Ammon's horn (tissue), 1 donor: ENCODE data around the gene C11orf24.

ENCODE experiments used
- DNase-seq: peaks from one replicate; pipeline ENCODE4 v3.0.0-alpha.2; 2016; ENCODE audit warnings: low spot score

C11orf24 gene

DNA sequence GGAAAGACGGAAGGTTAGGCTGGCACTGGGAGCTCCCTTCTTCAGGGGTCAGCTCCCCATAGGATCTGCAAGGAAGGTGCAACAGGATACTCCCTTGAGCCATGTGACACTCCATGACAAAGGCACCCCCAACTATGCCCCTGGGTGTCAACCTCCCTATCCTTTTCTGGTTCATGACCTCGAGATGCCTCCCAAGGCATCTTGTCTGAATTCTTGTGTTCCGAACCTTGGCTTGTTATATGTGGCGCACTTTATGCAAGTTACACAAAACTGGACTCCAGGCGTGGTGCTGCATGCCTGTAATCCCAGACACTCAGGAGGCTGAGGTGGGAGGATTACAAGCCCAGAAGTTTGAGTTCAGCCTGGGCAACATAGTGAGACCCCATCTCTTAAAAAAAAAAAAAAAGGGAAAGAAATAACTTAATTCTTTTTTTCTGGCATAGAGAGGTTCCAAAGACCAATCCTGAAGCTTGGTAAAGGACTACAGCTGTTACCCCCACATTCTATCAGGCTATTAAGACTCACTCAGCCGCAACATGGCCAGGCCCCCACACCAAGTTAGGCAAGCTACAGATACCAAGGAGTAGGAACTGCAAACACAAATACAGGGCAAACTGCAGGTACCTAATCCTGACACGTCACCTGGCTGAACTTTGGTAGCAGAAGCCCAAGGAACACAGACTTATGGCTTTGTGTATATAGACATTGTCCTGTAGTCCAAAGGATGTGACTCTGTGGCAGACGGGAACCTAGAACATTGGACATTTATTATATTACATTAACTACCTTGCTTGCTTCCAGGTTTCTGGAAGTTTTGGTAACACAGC lies 1.4 kb downstream of the C11orf24 start:
- DNase-seq, result no peak

DNA sequence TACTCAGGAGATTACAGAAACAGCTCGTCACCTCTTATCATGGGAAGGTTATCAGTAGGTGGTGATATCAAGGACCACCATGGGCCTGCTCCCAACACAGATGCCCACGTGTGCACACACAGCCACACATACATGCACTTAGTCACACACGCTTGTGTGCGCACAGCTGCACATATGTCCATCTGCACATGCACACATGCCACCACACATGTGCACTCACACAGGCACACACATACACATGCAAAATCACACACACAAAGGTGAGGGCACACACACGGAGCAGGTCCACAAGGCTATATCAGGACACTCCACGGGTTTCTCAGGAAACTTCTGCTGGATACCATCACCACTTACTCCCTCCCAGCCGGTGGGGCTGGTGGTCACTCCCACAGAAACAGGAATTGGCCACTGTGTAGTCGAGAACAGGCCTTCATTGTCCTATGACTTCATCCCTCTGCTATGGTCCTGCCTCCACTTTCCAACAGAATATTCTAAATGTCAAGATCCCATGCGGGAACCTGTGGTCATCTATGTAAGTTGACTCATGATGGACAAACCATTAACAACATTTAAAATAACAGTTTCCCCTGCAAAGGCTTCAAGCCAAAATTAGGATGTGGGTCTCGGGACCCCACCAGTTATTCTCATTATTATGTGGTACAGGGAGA lies 2.2 kb downstream of the C11orf24 start:
- DNase-seq, result no peak

DNA sequence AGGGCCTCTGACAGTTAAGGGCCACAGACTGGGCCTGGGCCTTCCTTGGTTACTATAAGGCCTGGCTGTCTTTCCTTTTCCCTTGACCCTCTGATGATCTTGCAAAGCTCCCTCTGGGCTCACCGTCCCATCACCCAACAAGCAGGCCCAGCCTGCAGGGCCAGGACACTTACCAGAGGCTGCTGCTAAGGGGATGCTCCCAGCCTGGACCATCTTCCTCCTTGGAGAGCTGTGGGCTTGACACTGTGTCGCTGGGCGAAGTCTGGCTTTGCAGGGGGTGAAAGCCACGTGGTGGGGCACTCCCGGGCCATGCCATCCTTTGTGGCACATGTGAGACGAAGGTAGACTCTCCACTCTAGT lies 3.9 kb downstream of the C11orf24 start:
- no peak for DNase-seq

DNA sequence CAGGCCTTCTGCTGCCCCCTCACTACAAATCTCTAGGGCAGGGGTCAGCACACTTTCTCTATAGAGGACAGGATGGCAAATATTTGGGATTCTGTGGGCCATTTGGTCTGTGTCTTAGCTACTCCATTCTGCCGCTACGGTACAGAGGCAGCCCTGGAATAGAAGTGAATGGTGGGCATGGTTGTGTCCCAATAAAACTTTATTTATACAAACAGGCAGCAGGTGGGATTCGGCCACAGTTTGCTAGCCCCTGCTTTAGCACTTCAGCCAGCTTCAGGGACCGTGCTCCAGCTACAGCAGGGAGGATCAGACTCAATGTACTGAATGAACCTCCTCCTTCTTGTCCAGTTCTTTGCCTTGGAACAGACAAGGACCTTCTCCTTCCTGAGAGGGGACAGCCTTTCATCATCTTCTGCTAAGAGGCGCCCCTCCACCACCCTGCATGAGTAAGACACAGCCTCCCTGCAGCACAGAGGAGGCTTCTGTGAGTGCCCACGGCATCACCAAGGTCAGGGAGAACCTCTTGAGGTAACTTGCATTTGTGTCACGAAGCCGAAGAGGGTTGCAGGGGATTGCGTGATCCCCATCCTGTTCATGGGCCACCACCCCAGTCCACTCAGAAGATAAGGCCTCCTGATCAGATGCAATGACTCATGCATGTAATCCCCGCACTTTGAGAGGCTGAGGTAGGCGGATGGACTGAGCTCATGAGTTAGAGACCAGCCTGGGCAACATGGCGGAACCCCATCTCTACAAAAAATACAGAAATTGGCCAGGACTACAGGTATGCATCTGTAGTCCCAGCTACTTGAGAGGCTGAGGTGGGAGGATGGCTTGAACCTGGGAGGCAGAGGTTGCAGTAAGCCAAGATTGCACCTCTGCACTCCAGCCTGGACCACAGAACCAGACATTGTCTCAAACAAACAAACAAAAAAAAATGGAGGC lies 4.6 kb downstream of the C11orf24 start:
- DNase-seq, result no peak

DNA sequence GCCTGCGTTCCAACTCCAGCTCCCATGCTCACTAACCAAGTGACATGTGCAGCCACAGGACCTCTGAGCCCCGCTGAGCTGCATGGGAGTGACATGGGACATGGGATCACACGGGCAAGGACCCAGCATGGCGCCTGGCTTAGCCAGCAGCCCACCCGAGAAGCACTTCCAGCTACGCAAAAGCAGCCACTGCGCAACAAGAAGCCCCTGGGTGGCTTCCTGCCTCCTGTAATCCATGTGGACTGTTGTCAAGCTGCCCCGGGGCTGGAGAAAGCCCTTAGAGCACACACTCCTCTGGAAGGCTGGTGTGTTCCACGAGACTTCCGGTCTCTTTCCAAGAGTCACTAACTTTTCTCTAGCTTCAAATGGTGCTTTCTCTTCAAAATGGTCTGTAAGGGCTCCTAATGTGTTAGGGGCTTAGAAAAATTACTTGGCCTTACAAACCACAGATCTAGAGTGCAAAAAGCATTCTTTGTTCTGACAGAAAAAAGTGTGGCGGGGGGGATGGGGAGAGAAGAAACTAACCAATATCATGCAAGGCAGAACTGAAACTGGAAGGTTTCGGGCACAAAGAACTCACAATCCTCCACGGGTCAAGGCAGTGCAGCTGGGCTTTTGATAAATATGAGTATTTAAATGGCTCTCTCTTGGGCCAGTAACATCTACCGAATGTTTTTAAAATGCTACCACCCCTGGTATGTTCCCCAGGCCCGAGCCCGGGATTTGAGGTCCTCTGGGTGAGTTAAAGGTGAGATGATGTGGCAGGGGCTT lies 5.5 kb downstream of the C11orf24 start:
- peak; percentile 48 for DNase-seq

DNA sequence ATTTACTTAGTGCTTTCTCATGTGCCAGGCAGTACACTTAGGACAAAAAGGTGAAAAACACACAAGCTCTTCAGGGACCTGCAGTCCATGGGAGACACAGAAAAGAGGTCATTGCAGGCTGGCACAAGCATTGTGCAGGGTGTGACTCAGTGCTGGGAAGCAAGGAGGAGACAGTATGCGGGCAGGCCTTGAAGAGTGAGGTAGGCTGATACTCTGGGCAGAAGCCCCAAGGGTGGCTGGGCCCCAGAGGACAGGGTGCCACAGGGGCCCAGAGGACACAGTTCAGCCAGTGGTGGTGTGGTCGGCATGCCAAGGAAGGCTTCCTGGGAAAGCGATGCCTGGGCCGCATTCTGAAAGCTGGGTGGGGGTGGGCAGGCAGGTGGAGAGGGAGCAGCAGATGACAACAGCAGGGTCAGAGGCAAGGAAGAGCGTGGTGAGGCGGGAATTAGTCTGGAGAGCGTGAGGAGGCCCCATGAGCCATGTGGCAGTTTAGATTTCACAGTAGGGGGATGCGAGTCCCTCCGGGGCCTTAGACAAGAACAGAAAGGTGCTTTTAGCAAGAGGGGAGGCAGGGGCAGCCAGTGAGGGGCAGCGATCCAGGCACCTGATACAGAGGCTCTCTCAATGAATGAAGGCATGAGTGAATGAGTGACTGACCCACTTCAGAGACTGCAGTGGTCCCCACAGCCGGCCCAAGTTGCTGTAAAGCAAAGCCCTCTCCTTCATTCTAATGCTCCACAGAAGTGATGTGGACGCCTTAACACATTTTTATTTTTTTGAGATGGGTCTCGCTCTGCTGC lies 6.8 kb downstream of the C11orf24 start:
- DNase-seq, result no peak

DNA sequence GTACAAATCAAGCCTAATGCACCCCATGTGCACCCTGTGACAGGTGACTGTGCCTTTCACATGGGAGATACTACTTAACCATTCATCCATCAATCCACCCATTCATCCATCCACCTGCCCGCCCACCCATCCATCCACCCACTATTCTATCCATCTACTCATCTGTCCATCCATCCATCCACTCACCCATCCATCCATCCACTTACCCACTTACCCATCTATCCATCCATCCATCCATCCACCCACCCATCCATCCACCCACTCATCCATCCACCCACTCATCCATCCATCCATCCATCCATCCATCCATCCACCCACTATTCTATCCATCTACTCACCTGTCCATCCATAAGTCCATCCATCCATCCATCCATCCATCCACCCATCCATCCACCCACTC lies 7.5 kb downstream of the C11orf24 start:
- DNase-seq, result no peak

DNA sequence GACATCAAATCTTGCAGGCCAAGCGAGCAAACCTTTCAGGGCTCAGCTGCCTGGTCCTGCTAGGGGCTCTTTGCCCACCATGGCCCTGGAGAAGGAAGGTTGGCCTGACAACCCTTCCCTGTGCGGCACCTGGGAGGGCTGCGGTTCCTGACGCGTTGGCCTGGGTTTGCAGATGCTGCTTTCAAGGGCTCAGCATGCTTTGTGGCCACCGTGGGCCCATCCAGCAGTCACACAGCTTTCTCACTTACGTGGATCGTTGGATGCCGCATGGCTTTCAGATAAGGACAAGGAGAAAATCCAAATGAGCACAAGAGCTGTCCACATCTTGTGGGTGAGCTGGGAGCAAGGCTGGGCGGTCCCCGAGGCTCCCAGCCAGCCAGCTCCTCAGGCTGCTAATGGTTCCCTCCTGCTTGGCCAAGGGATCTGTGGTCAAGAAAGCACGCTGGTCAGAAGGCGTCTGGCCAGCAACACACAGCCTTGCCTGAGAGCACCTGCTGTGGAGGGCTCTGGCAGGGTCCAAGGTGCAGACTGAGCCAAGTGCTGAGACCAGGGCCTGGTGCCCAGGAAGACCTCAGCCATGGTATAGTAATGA lies 8.2 kb downstream of the C11orf24 start:
- no peak for DNase-seq

DNA sequence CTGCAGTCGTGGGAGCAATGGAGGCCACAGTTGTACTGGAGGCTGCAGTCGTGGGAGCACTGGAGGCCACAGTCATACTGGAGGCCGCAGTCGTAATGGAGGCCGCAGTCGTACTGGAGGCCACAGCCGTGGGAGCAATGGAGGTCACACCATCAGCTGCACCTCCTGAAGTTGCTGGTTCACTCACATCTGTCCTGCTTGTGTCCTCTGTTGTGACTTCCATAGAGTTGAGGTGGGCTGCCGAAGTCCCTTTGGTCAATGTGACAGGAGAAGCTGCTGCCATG lies 9.3 kb downstream of the C11orf24 start:
- DNase-seq, result no peak

DNA sequence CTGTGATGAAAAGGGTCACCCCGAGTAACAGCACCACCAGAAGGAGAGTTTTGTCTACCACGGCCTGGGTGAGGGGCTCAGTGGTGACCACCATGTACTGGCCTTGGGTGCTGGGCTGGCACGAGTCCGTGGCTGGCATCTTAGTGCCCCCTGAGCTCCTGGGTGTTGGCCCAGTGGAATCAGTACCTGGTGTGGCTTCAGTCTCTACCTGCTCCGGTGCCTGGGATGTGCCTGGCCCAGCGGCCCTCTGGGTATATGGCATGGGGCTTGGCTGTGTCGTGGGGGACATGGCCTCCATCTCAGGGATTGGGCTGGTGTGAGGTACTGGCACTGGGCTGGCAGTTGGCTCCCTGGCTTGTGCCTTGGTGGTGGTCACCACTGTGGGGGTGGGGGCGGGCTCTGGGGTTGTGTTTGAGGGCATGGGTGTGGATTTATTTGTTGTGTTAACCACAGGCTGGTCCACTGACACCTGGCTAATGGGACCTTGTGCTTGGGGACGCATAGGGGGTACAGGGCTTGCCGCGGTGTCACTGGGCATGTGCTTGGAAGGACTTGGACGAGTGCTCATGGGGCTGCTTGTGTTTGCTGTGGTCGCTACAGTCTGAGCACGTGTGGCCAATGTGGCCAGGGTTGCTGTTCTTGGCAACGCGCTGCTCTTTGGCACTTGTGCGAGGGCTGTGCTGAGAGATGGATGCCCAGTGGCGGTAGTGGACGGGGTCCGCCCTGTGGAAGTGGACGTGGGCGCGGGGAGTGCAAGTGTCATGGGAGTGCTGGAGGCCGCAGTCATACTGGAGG lies 9.8 kb downstream of the C11orf24 start:
- no peak for DNase-seq

DNA sequence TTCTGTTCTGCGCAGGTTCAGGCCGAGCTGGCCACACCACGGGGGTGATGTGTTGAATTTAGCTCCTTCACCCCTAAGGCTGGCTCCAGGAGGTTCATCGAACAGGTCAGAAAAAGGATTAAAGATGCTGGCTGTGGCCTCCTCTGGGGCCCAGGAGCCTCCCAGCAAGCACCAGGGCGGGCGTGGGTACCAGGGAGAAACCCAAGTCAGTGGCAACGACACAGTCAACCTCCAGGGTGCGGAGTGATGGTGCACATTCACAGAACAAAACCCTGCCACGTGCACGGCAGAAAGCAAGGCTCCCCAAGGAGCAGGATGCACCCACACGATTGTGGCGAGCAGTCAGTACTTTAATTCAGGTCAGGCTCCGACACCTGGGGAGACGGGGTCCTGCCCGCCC lies 10.8 kb downstream of the C11orf24 start:
- DNase-seq, result no peak

DNA sequence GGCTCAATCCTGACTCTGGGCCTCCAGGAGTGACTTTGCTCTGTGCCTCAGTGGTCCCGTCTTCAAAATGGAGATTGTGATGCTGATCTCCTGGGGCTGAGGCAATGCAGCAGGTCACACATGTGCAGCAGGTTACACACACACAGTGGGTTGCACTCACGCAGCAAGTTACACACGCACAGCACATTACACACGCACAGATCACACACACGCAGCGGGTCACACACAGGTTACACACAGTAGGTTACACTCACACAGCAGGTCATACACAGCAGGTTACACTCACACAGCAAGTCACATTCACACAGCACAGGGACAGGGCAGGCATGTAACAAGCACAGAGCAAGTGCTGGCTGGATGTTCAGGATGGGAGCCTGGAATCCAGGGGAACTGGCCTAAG lies 11.3 kb downstream of the C11orf24 start:
- no peak for DNase-seq

DNA sequence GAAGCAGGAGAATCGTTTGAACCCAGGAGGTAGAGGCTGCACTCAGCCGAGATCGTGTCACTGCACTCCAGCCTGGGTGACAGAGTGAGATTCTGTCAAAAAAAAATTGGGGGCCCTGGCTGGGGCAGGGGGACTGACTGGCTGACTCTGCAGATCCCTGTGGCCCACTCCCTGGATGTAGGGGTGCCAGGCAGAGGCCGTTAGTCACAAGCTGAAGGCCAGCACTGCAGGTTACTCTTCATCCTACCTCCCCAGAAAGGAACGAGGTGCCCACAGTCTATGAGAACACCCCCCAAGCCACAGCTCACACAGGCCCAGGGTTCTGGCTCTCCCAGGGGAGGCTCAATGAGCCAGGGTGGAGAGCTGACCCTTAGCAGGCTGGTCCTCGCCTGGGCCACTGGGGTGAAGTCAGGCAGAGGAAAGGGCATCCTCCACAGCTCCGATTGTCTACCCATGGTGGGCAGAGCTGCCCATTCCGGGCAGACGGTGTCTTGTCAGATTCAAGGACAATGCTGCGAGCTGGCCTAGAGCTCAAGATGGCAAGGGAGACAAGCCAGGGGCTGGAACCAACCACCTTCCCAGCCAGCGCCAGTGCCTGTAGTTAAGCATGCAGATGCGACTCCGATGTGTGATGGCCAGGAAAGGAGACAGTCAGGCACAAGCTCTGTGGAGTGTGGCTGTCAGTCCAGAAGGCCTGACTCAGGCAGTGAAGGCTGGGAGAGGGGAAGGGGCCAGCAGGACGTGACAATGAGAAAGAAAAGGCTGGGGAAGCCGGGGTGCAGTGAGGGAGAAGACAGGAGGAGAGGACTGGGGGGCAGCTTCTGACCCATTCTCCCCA lies 12.4 kb downstream of the C11orf24 start:
- DNase-seq, result no peak

DNA sequence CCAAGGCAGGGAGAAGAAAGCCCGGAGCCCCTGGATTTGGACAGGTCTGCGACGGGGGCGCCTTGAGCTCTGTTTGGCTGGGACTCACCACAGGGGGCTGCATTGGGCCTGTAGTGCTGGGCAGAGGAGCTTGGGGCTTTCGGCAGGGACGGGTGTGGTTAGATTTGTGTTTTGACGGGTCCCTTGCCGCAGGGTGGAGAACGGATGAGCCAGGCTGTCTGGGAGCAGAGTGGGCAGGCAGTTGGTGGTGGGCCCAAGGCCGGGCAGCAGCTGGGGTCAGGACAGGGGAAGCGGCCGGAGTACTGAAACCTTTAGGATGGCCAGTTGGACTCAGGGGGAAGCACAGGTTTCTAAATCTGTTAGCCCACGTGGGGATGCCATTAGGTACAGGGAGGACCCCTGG lies 13.4 kb downstream of the C11orf24 start:
- no peak for DNase-seq

DNA sequence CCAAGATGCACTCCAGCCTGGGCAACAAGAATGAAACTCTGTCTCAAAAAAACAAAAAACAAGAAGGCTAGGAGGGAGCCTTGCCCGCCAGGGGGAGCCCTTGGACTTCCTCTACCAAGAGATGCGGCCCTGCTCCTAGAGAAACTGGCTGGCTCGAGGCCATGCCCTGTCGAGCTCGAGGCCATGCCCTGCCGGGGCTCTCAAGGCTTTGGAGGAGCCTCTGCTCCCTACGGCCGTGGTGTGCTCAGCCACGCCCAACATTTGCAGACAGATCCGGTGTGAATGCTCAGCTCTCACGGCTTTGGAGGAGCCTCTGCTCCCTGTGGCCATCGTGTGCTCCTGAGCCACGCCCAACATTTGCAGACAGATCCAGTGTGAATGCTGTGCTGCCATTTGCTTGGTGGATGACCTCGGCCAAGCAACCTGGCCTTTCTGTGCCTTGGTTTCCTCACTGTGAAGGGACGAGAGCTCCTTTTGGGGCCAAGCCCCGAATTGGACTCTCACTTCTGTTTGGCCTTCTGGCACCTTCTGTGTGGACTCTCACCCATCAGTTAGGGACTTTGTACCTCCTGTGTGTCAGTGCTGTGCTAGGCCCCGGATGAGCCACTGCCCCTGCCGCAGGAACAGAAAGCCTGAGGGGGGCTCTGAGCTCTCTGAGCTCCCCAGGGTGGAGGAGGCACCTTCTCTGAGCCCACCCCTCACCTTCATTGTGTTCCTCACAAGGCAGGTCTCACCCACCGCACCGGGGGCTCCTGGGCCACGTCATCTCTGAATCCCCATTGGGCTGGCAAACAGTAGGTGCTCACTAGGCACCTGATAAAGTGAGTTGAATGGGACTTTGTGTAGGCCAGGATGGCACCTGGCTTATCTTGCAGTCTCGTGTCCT lies 14.1 kb downstream of the C11orf24 start:
- peak; percentile 95 for DNase-seq

DNA sequence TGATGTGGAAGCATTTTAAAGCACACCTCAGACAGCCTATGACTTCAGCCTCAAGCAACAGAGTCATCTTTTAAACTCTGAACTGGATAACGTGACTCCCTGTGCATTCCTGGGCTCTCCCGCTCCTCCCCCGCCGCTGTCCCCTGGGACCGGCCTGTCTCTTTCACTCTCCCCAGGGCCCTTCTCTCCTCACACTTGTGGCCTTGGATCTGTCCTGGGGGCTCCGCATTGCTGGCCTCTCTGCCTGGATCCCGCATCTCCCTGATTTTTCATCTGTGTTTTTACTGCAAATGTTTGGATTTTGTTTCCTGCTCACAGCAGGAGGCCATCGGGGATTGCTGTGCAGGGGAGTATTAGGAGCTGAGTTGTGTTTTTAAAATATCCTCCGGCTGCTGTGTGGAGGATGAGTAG lies 15.4 kb downstream of the C11orf24 start:
- no peak for DNase-seq

DNA sequence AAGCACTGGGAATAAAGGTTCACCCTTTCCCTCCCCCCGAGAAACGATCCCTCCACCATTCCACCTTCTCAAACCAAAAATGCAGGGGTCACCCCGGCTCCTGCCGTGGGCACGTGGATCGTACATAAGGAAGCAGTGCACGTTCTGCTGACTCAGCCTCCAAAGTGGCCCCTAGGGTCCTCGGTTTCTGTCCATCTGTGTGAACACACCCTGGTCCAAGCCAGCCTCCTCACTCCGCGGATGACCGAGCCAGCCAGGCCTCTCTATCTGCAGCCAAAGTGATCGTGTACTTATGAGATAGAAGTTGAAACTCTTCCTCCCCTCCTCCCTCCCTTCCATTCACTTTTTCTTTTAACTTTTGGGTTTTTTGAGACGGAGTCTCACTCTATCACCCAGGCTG lies 16.2 kb downstream of the C11orf24 start:
- no peak for DNase-seq

DNA sequence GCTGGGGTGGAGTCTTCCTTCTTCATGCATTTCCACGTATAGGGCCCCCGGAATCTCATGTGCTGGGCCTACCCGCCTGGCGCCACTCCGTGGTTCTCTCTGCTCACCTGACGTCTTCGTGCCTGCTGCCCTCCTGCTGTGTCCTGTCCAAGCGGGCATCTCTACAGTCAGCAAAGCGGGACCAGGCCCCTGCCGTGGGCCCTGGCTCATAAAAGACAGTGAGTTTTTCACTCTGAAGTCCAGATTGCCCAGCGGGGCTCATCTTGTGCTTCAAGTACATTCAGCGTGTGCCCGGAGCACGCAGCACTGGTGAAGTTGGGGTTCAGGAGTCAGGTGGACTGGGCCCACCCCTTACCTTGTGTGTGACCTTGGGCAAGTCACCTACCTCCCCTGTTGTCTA lies 17.4 kb downstream of the C11orf24 start:
- no peak for DNase-seq
